K562 (cell line): ENCODE measurements around the gene AMIGO3. TPM values are rescaled to one million over a fixed set of nuclear protein-coding genes. Genes with fewer than 3 reads are reported as not detected.

Experiments used
- ATAC-seq: fragments of 200-7000 bp; cut with Tn5 transposase; 3 replicates; pipeline ENCODE4 v1.9.1; 2020; ENCODE audit warnings: moderate library complexity
- BruUV-seq: library from RNA; stranded (reverse); fragments of 400-500 nt; replicated peaks from 2 replicates; lab custom pipeline; 2021; lab: Mats Ljungman, UMichigan
- CTCF ChIA-PET: fragments of 300-600 bp; formaldehyde crosslinking; extraction: SDS; loops from one replicate; lab custom pipeline; 2021; ENCODE audit warnings: low intra/inter-chr PET ratio; lab: Yijun Ruan, JAX
- POLR2A ChIA-PET: fragments of 300-600, 350-650 bp; sonication (Branson Sonifier 250); formaldehyde crosslinking; extraction: SDS; loops from one replicate; lab custom pipeline; 2021; ENCODE audit warnings: antibody characterized with exemption, inconsistent platforms; lab: Yijun Ruan, JAX
- DNase-seq, 4 experiments: peaks; one replicate each; pipeline versions ENCODE4 v3.0.0 to v3.0.0-alpha.2; 2011 to 2018; ENCODE audit warnings: low spot score in 3 of 4, mixed read lengths in 3 of 4; ENCODE audit errors: extremely low read depth in 1 of 4
- FAIRE-seq: peaks from 2 replicates; lab custom pipeline; 2011; peaks lifted over from hg19 to GRCh38; lab: Jason Lieb, UNC
- H2AFZ ChIP-seq: 2 replicates; pipeline ENCODE4 v1.6.0; 2011; ENCODE audit warnings: low read depth, low read length, control low read depth, inconsistent platforms
- H3K27ac ChIP-seq: fragments of 200-600 bp; 3 replicates; pipeline ENCODE4 v1.8.0; 2011; ENCODE audit warnings: low read depth, mild to moderate bottlenecking, control low read depth, inconsistent platforms, low read length, moderate library complexity, mixed read lengths; ENCODE audit errors: extremely low read depth
- H3K27me3 ChIP-seq, 2 experiments: fragments of 300-600 bp in 1 of 2; 2 replicates in 1 of 2; 3 replicates in 1 of 2; pipeline versions ENCODE4 v1.6.0 to v1.8.0; 2011; ENCODE audit warnings: inconsistent platforms in 2 of 2, low read length in 2 of 2, mild to moderate bottlenecking in 1 of 2, mixed read lengths in 1 of 2, moderate library complexity in 1 of 2; ENCODE audit not compliant: control insufficient read depth in 2 of 2, insufficient read depth in 2 of 2
- H3K36me3 ChIP-seq: fragments of 300-600 bp; 3 replicates; pipeline ENCODE4 v1.8.0; 2011; ENCODE audit warnings: mild to moderate bottlenecking, low read length, inconsistent platforms; ENCODE audit not compliant: control insufficient read depth, insufficient read depth
- H3K4me1 ChIP-seq, 2 experiments: fragments of 200-600 bp in 1 of 2; replicated peaks in 1 of 2; 2 replicates in 1 of 2; 3 replicates in 1 of 2; pipeline versions ENCODE4 v1.5.1 to v1.8.0; 2011; ENCODE audit warnings: inconsistent platforms in 2 of 2, low read length in 2 of 2, mild to moderate bottlenecking in 1 of 2, mixed read lengths in 1 of 2, moderate library complexity in 1 of 2; ENCODE audit not compliant: control insufficient read depth in 2 of 2, insufficient read depth in 2 of 2
- H3K4me2 ChIP-seq: 2 replicates; pipeline ENCODE4 v1.6.1; 2011; ENCODE audit warnings: low read length, control low read depth, inconsistent platforms, mixed read lengths; ENCODE audit not compliant: insufficient read depth
- H3K4me3 ChIP-seq: fragments of 200-600 bp; sonication (generic), shearing (Covaris generic); 2 replicates; pipeline ENCODE4 v1.5.1; 2016; ENCODE audit warnings: control low read depth, inconsistent platforms
- H3K79me2 ChIP-seq: fragments of 200-600 bp; 3 replicates; pipeline ENCODE4 v1.8.0; 2011; ENCODE audit warnings: low read length, inconsistent platforms; ENCODE audit not compliant: control insufficient read depth, insufficient read depth
- H3K9ac ChIP-seq, 2 experiments: 2 replicates each; pipeline versions ENCODE4 v1.6.0 to v1.6.1; 2011; ENCODE audit warnings: low read depth in 2 of 2, low read length in 2 of 2, control low read depth in 1 of 2, inconsistent platforms in 1 of 2, mild to moderate bottlenecking in 1 of 2, mixed read lengths in 1 of 2; ENCODE audit not compliant: insufficient read depth in 1 of 2
- H3K9me1 ChIP-seq: one replicate; pipeline ENCODE4 v1.6.0; 2011; ENCODE audit warnings: inconsistent platforms, mild to moderate bottlenecking, low read length, moderate library complexity; ENCODE audit not compliant: control insufficient read depth, insufficient read depth
- H3K9me3 ChIP-seq: replicated peaks from 2 replicates; pipeline ENCODE4 v1.5.1; 2011; ENCODE audit warnings: low read depth, low read length, inconsistent platforms; ENCODE audit not compliant: control insufficient read depth, insufficient read depth
- H4K20me1 ChIP-seq: replicated peaks from 2 replicates; pipeline ENCODE4 v1.6.1; 2011; ENCODE audit warnings: low read length, inconsistent platforms, mixed read lengths; ENCODE audit not compliant: control insufficient read depth, insufficient read depth
- ARNT ChIP-seq, 2 experiments: fragments of 450-650 bp; IDR thresholded peaks; 2 replicates each; pipeline ENCODE4 v1.6.1; 2016; ENCODE audit warnings: mild to moderate bottlenecking in 1 of 2
- BHLHE40 ChIP-seq: IDR thresholded peaks from 2 replicates; pipeline ENCODE4 v1.6.1; 2011; ENCODE audit warnings: low read length, improper control_type of control experiment
- CREM ChIP-seq: IDR thresholded peaks from 2 replicates; pipeline ENCODE4 v1.6.1; 2014; ENCODE audit warnings: antibody characterized with exemption, low read depth
- CTCFL ChIP-seq: IDR thresholded peaks from 2 replicates; pipeline ENCODE4 v1.6.1; 2011; ENCODE audit warnings: borderline replicate concordance, low read depth, mild to moderate bottlenecking, moderate library complexity, low read length; ENCODE audit not compliant: insufficient read depth, poor library complexity, severe bottlenecking
- HDAC1 ChIP-seq, 2 experiments: fragments of 450-650 bp; IDR thresholded peaks; 2 replicates each; pipeline ENCODE4 v1.6.1; 2016 to 2017; ENCODE audit warnings: inconsistent platforms in 1 of 2, mild to moderate bottlenecking in 1 of 2, moderate library complexity in 1 of 2
- JUN ChIP-seq, 2 experiments: sonication (generic) in 1 of 2; formaldehyde crosslinking in 1 of 2; IDR thresholded peaks; 2 replicates each; pipeline versions ENCODE4 v1.6.1 to v1.8.0; 2012 to 2022; ENCODE audit warnings: borderline replicate concordance in 2 of 2, mild to moderate bottlenecking in 2 of 2, improper control_type of control experiment in 1 of 2, low read depth in 1 of 2, low read length in 1 of 2, missing genetic modification reagents in 1 of 2
- MAFG ChIP-seq: fragments of 450-650 bp; conservative IDR thresholded peaks from 2 replicates; pipeline ENCODE4 v1.6.1; 2016; ENCODE audit warnings: missing genetic modification characterization, missing compliant biosample characterization
- POU5F1 ChIP-seq: fragments of 150-350 bp; IDR thresholded peaks from 2 replicates; pipeline ENCODE4 v1.6.1; 2014; ENCODE audit warnings: borderline replicate concordance, low read length, low read depth, mild to moderate bottlenecking; ENCODE audit not compliant: partially characterized antibody
- PTTG1 ChIP-seq: fragments of 450-650 bp; IDR thresholded peaks from 2 replicates; pipeline ENCODE4 v1.6.1; 2016; ENCODE audit warnings: low read depth, mild to moderate bottlenecking, missing genetic modification characterization, missing compliant biosample characterization
- ZEB2 ChIP-seq: fragments of 450-650 bp; IDR thresholded peaks from 2 replicates; pipeline ENCODE4 v1.6.1; 2016
- ZNF41 ChIP-seq: fragments of 250-450 bp; sonication (Bioruptor Pico); conservative IDR thresholded peaks from 2 replicates; pipeline ENCODE4 v1.4.0; 2020; ENCODE audit warnings: mild to moderate bottlenecking
- WGBS: fragments of 100-300 bp; shearing (Covaris generic); methylation state at CpG from one replicate; pipeline ENCODE4 v1.1.6; 2016; ENCODE audit warnings: low coverage, mixed read lengths; ENCODE audit not compliant: insufficient coverage; ENCODE audit errors: missing lambda C conversion rate; 5-methylcytosine and 5-hydroxymethylcytosine counted together
- in situ Hi-C: fragments of 300-500 bp; cut with MboI; formaldehyde crosslinking; loops from 4 replicates; pipeline ENCODE4 v1.15.0; 2018; ENCODE audit warnings: inconsistent platforms, mixed read lengths
- intact Hi-C: fragments of 100-400 bp; cut with micrococcal nuclease; formaldehyde crosslinking; loops from 2 replicates; pipeline ENCODE4 v1.14.2; 2022
- polyA plus RNA-seq, 8 experiments: library from polyadenylated mRNA; depleted of rRNA in 4 of 8; stranded (reverse) in 5 of 8; unstranded in 3 of 8; fragments of >200 nt; fragmentation: Nextera tagmentation in 2 of 8; fragmentation: Illumina TruSeq in 1 of 8; extraction: Ambion mirVana in 2 of 8; extraction: Trizol in 1 of 8; gene quantifications; 2 replicates each; pipeline versions ENCODE4 v1.2.1 to v1.2.3, GENCODE V29; 2011 to 2014; ENCODE audit warnings: inconsistent platforms in 1 of 8, missing spikeins in 1 of 8
- total RNA-seq, 7 experiments: library from RNA; depleted of rRNA in 6 of 7; stranded (reverse); fragments of >200 nt in 6 of 7; fragmentation: Illumina TruSeq in 2 of 7; extraction: Trizol in 2 of 7; gene quantifications; 2 replicates each; pipeline versions ENCODE4 v1.2.1 to v1.2.3, GENCODE V29; 2011 to 2021; ENCODE audit warnings: low replicate concordance in 1 of 7
- TF ChIP-seq, protein P1 (sequence below): fragments of 250-450 bp; sonication (Bioruptor Pico); IDR thresholded peaks from 2 replicates; pipeline ENCODE4 v1.8.0; 2021; ENCODE audit warnings: borderline replicate concordance, mild to moderate bottlenecking, moderate library complexity; ENCODE audit not compliant: poor library complexity, severe bottlenecking
- TF ChIP-seq, protein P2 (sequence below): sonication (generic); formaldehyde crosslinking; IDR thresholded peaks from 2 replicates; pipeline ENCODE4 v1.8.0; 2022; ENCODE audit warnings: mild to moderate bottlenecking, missing genetic modification reagents

AMIGO3 gene
- total and polyA plus RNA-seq, 9 of the 15 experiments (the other 6 are each of a cell fraction or from before 2014, with no cell fraction given), result 0.13 to 2.8 (median 0.44) TPM; not detected in 4

- WGBS, result 94% methylated on average over 6 of the region's 6 CpGs
- CTCF ChIA-PET, result no interaction called here
- Histone ChIP-seq H3K79me2 (no peaks in the 10 kb centered on the region), H4K20me1 (no peaks in the 10 kb centered on the region), H3K27me3 (no peaks in the 10 kb centered on the region), H3K4me2 (no peak overlapping the region), H3K4me1 (peaks cover 0 to 16% of the 10 kb centered on the region in 2 experiments; a peak in 3 of 5 replicates), H3K4me3 (no peak overlapping the region), H3K9me1 (peaks cover 3% of the 10 kb centered on the region), H3K9me3 (no peaks in the 10 kb centered on the region), H3K27ac (no peak overlapping the region), H3K36me3 (peaks cover 58% of the 10 kb centered on the region; the same call in 2 of the 3 replicates), H3K9ac (no peak overlapping the region; a peak in 1 of 4 replicates), H2AFZ (no peak overlapping the region)
- FAIRE-seq (no peak), DNase-seq (no peak), ATAC-seq (no peak)
- POLR2A ChIA-PET, result no interaction called here
- intact Hi-C loops, result no loop called here
- TSS peak; percentile 47 for BruUV-seq
- TF ChIP-seq CTCFL (no peak), ZNF41 (no peak), ARNT (IDR thresholded peaks at IDR 0.05) (no peak), BHLHE40 (no peak), JUN (IDR thresholded peaks at IDR 0.05; ENCODE audit: borderline replicate concordance, low read depth, low read length) (no peak), JUN (CRISPR knock-in tag; IDR thresholded peaks at IDR 0.05; ENCODE audit: borderline replicate concordance) (no peak), ZEB2 (no peak), HDAC1 (IDR thresholded peaks at IDR 0.05) (no peak), MAFG (tag) (no peak), CREM (no peak), POU5F1 (no peak), PTTG1 (tag) (no peak)
- TF ChIP-seq, protein P1, sequence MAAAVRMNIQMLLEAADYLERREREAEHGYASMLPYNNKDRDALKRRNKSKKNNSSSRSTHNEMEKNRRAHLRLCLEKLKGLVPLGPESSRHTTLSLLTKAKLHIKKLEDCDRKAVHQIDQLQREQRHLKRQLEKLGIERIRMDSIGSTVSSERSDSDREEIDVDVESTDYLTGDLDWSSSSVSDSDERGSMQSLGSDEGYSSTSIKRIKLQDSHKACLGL (CRISPR knock-in tag), result no peak
- TF ChIP-seq, protein P2, sequence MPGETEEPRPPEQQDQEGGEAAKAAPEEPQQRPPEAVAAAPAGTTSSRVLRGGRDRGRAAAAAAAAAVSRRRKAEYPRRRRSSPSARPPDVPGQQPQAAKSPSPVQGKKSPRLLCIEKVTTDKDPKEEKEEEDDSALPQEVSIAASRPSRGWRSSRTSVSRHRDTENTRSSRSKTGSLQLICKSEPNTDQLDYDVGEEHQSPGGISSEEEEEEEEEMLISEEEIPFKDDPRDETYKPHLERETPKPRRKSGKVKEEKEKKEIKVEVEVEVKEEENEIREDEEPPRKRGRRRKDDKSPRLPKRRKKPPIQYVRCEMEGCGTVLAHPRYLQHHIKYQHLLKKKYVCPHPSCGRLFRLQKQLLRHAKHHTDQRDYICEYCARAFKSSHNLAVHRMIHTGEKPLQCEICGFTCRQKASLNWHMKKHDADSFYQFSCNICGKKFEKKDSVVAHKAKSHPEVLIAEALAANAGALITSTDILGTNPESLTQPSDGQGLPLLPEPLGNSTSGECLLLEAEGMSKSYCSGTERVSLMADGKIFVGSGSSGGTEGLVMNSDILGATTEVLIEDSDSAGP (CRISPR knock-in tag), result no peak
- in situ Hi-C loops, result no loop called here
These were observed 36.3 kb downstream of the AMIGO3 start for GRCh38 chr3:49683162-49683561.
